NOMO-1 (cell line): ENCODE data around the gene TTLL7.
"Not testable (repeated sequence)": the region's sequence is repeated elsewhere in the genome, so short reads cannot be mapped to it uniquely, and the experiment has no call there.

ENCODE experiments used
- DNase-seq, 2 experiments: peaks; one replicate each; lab custom pipeline; 2025; ENCODE audit not compliant: unreplicated experiment in 2 of 2; lab: John Stamatoyannopoulos, UW

Gene TTLL7

GRCh38 chr1:83997631-83998030 is 1.3 kb downstream of the TTLL7 start:
- no peak for DNase-seq

- DNase-seq: no peak
Measured at GRCh38 chr1:83996621-83997020, 2.3 kb downstream of the TTLL7 start.

GRCh38 chr1:83996191-83996590 is 2.7 kb downstream of the TTLL7 start:
- DNase-seq: no peak

- no peak for DNase-seq
Measured at GRCh38 chr1:83995649-83996048, 3.3 kb downstream of the TTLL7 start.

GRCh38 chr1:83994111-83994510 is 4.8 kb downstream of the TTLL7 start:
- no peak for DNase-seq

- no peak for DNase-seq
Measured at GRCh38 chr1:83990734-83991133, 8.2 kb downstream of the TTLL7 start.

GRCh38 chr1:83985048-83985447 is 13.9 kb downstream of the TTLL7 start:
- DNase-seq: no peak

- DNase-seq: not testable (repeated sequence)
Measured at GRCh38 chr1:83983918-83984317, 15.0 kb downstream of the TTLL7 start.

- no peak for DNase-seq
Measured at GRCh38 chr1:83978056-83978455, 20.9 kb downstream of the TTLL7 start.

- no peak for DNase-seq
Measured at GRCh38 chr1:83976920-83977319, 22.0 kb downstream of the TTLL7 start.

GRCh38 chr1:83970802-83971201 is 28.1 kb downstream of the TTLL7 start:
- DNase-seq: no peak

- no peak for DNase-seq
Measured at GRCh38 chr1:83970114-83970513, 28.8 kb downstream of the TTLL7 start.

- no peak for DNase-seq
Measured at GRCh38 chr1:83967336-83967735, 31.6 kb downstream of the TTLL7 start.

- DNase-seq: no peak
Measured at GRCh38 chr1:83964153-83964552, 34.8 kb downstream of the TTLL7 start.

GRCh38 chr1:83961571-83962295 is 37.2 kb downstream of the TTLL7 start:
- DNase-seq: no peak

- DNase-seq: no peak
Measured at GRCh38 chr1:83960669-83961277, 38.2 kb downstream of the TTLL7 start.

GRCh38 chr1:83959824-83960498 is 39.0 kb downstream of the TTLL7 start:
- DNase-seq: no peak

- DNase-seq: no peak
Measured at GRCh38 chr1:83958704-83959103, 40.2 kb downstream of the TTLL7 start.

- no peak for DNase-seq
Measured at GRCh38 chr1:83954166-83954823, 44.6 kb downstream of the TTLL7 start.

- no peak for DNase-seq
Measured at GRCh38 chr1:83950106-83950661, 48.7 kb downstream of the TTLL7 start.

GRCh38 chr1:83942914-83943313 is 56.0 kb downstream of the TTLL7 start:
- no peak for DNase-seq
